Thymus (tissue), 11 donors: ENCODE measurements around the gene GALNT7. TPM values are rescaled to one million over a fixed set of nuclear protein-coding genes. Genes with fewer than 3 reads are reported as not detected.
A peak's percentile ranks its signal among the peaks of the same experiment; 100 is the strongest.

Experiments used
- DNase-seq, 9 donors: peaks; one replicate each; pipeline ENCODE4 v3.0.0-alpha.2; 2013; ENCODE audit warnings: low spot score in 9 of 9, low read depth in 6 of 9, missing footprints in 1 of 9
- H3K27ac ChIP-seq, 2 donors: one replicate each; pipeline ENCODE4 v1.5.1; 2013; ENCODE audit warnings: control low read depth in 1 of 2, low read depth in 1 of 2, low read length in 1 of 2, mild to moderate bottlenecking in 1 of 2, moderate library complexity in 1 of 2
- H3K27me3 ChIP-seq, 2 donors: one replicate each; pipeline ENCODE4 v1.5.1; 2013; ENCODE audit warnings: low read length in 1 of 2; ENCODE audit not compliant: control insufficient read depth in 2 of 2, insufficient read depth in 1 of 2
- H3K36me3 ChIP-seq, 2 donors: one replicate each; pipeline ENCODE4 v1.5.1; 2013; ENCODE audit warnings: low read length in 1 of 2, mild to moderate bottlenecking in 1 of 2, moderate library complexity in 1 of 2; ENCODE audit not compliant: control insufficient read depth in 2 of 2, insufficient read depth in 2 of 2
- H3K4me1 ChIP-seq, 2 donors: one replicate each; pipeline ENCODE4 v1.5.1; 2013; ENCODE audit warnings: low read length in 2 of 2; ENCODE audit not compliant: control insufficient read depth in 2 of 2, insufficient read depth in 2 of 2
- H3K4me3 ChIP-seq, 2 donors: one replicate each; pipeline ENCODE4 v1.5.1; 2013; ENCODE audit warnings: low read length in 2 of 2, control low read depth in 1 of 2, mild to moderate bottlenecking in 1 of 2
- H3K9me3 ChIP-seq, 2 donors: one replicate each; pipeline ENCODE4 v1.5.1; 2013; ENCODE audit warnings: low read length in 1 of 2, mild to moderate bottlenecking in 1 of 2; ENCODE audit not compliant: control insufficient read depth in 2 of 2, insufficient read depth in 1 of 2
- WGBS: extraction: QIAGEN DNeasy Blood & Tissue Kit; methylation state at CpG from one replicate; pipeline ENCODE4 v1.1.7; 2013; 5-methylcytosine and 5-hydroxymethylcytosine counted together
- polyA plus RNA-seq: library from polyadenylated mRNA; stranded (reverse); fragments of 200-250 nt; gene quantifications from one replicate; pipeline ENCODE4 v1.2.3, GENCODE V29; 2013
- total RNA-seq: library from RNA; stranded (reverse); fragments of 120-200 nt; gene quantifications from one replicate; pipeline ENCODE4 v1.2.4, GENCODE V29; 2013
- donor health status: healthy.

Gene GALNT7
- total and polyA plus RNA-seq, 2 donors = 40.5 to 81.1 TPM

- Histone ChIP-seq H3K9me3 (no peaks in the 10 kb centered on the region), H3K4me3 (peak overlapping the region; percentile 64 to 75), H3K27me3 (no peaks in the 10 kb centered on the region), H3K36me3 (no peaks in the 10 kb centered on the region), H3K27ac (peak overlapping the region; percentile 85 to 95), H3K4me1 (peaks cover 43 to 50% of the 10 kb centered on the region in 2 donors)
- peak in 2 of 9 donors; percentile 33 to 44 for DNase-seq
- WGBS = 9% methylated on average over 13 of the region's 13 CpGs
These were observed 1.7 kb downstream of the GALNT7 start for GRCh38 chr4:173170182-173170778.

- Histone ChIP-seq H3K27ac (peak overlapping the region in 1 of 2 donors; percentile 27), H3K4me3 (peak overlapping the region; percentile 64 to 75), H3K9me3 (no peaks in the 10 kb centered on the region), H3K36me3 (no peaks in the 10 kb centered on the region), H3K4me1 (peaks cover 44 to 47% of the 10 kb centered on the region in 2 donors), H3K27me3 (no peaks in the 10 kb centered on the region)
- WGBS = 20% methylated on average over 2 of the region's 2 CpGs
- DNase-seq = peak in 1 of 9 donors; percentile 58
These were observed 2.5 kb downstream of the GALNT7 start for GRCh38 chr4:173171098-173171497.

GRCh38 chr4:173171987-173172386 lies 3.4 kb downstream of the GALNT7 start:
- no peak overlapping the region for H3K27ac ChIP-seq
- DNase-seq = no peak
- 67% methylated on average over 8 of the region's 8 CpGs for WGBS
- H3K9me3 ChIP-seq = no peaks in the 10 kb centered on the region
- peaks cover 46 to 47% of the 10 kb centered on the region in 2 donors for H3K4me1 ChIP-seq
- H3K36me3 ChIP-seq = no peaks in the 10 kb centered on the region
- H3K4me3 ChIP-seq = peak overlapping the region in 1 of 2 donors; percentile 64
- H3K27me3 ChIP-seq = no peaks in the 10 kb centered on the region

- Histone ChIP-seq H3K4me1 (peaks cover 41 to 46% of the 10 kb centered on the region in 2 donors), H3K4me3 (no peak overlapping the region), H3K27ac (no peak overlapping the region), H3K9me3 (no peaks in the 10 kb centered on the region), H3K36me3 (no peaks in the 10 kb centered on the region), H3K27me3 (no peaks in the 10 kb centered on the region)
- DNase-seq = no peak
- 98% methylated on average over 2 of the region's 2 CpGs for WGBS
These were observed 5.6 kb downstream of the GALNT7 start for GRCh38 chr4:173174184-173174583.

GRCh38 chr4:173174594-173175012 lies 6.0 kb downstream of the GALNT7 start:
- no peak overlapping the region for H3K4me3 ChIP-seq
- no peaks in the 10 kb centered on the region for H3K9me3 ChIP-seq
- no peak overlapping the region for H3K27ac ChIP-seq
- no peaks in the 10 kb centered on the region for H3K27me3 ChIP-seq
- WGBS = 27% methylated on average over 3 of the region's 3 CpGs
- H3K36me3 ChIP-seq = no peaks in the 10 kb centered on the region
- peaks cover 41 to 46% of the 10 kb centered on the region in 2 donors for H3K4me1 ChIP-seq
- DNase-seq = no peak

- DNase-seq = no peak
- Histone ChIP-seq H3K4me1 (peaks cover 41 to 46% of the 10 kb centered on the region in 2 donors), H3K4me3 (no peak overlapping the region)
These were observed 7.4 kb downstream of the GALNT7 start for GRCh38 chr4:173176010-173176409.

GRCh38 chr4:173177232-173177631 lies 8.6 kb downstream of the GALNT7 start:
- H3K36me3 ChIP-seq = no peaks in the 10 kb centered on the region
- no peak for DNase-seq
- peaks cover 31 to 38% of the 10 kb centered on the region in 2 donors for H3K4me1 ChIP-seq
- H3K4me3 ChIP-seq = no peak overlapping the region
- H3K9me3 ChIP-seq = no peaks in the 10 kb centered on the region
- H3K27ac ChIP-seq = no peak overlapping the region
- no peaks in the 10 kb centered on the region for H3K27me3 ChIP-seq
- 90% methylated on average over 3 of the region's 3 CpGs for WGBS

More at GRCh38 chr4:173176010-173176409, 7.4 kb downstream of the GALNT7 start:
- WGBS = 98% methylated on average over 6 of the region's 6 CpGs
- Histone ChIP-seq H3K27me3 (no peaks in the 10 kb centered on the region), H3K36me3 (no peaks in the 10 kb centered on the region), H3K27ac (no peak overlapping the region), H3K9me3 (no peaks in the 10 kb centered on the region)

- Histone ChIP-seq H3K27ac (no peak overlapping the region), H3K4me1 (peaks cover 23 to 30% of the 10 kb centered on the region in 2 donors), H3K9me3 (no peaks in the 10 kb centered on the region), H3K4me3 (no peak overlapping the region), H3K27me3 (no peaks in the 10 kb centered on the region), H3K36me3 (peaks cover 2 to 3% of the 10 kb centered on the region in 2 donors)
- no peak for DNase-seq
- WGBS = 97% methylated on average over 1 of the region's 1 CpG
These were observed 9.5 kb downstream of the GALNT7 start for GRCh38 chr4:173178144-173178543.

- whole genome bisulfite sequencing = over 99% methylated on average over 3 of the region's 3 CpGs
- Histone ChIP-seq H3K4me1 (peaks cover 4 to 8% of the 10 kb centered on the region in 2 donors), H3K27ac (no peak overlapping the region), H3K36me3 (peaks cover 2 to 8% of the 10 kb centered on the region in 2 donors), H3K4me3 (no peak overlapping the region), H3K9me3 (no peaks in the 10 kb centered on the region), H3K27me3 (no peaks in the 10 kb centered on the region)
- no peak for DNase-seq
These were observed 13.2 kb downstream of the GALNT7 start for GRCh38 chr4:173181848-173182247.
